H1 (cell line): Measurements from ENCODE around the gene LACTB. TPM values are rescaled to one million over a fixed set of nuclear protein-coding genes. Genes with fewer than 3 reads are reported as not detected.

ENCODE experiments used
- CHD1 ChIP-seq: IDR thresholded peaks from 2 replicates; pipeline ENCODE4 v1.6.1; 2012; ENCODE audit warnings: low read depth, low read length, improper control_type of control experiment
- CHD7 ChIP-seq: fragments of 300-600 bp; sonication (generic); IDR thresholded peaks from 2 replicates; pipeline ENCODE4 v1.7.1; 2012; ENCODE audit warnings: low read length, moderate library complexity, mild to moderate bottlenecking, inconsistent platforms; ENCODE audit not compliant: insufficient replicate concordance
- RAD21 ChIP-seq, 2 experiments: IDR thresholded peaks in 1 of 2; conservative IDR thresholded peaks in 1 of 2; 2 replicates each; pipeline ENCODE4 v1.6.1; 2011; ENCODE audit warnings: low read depth in 2 of 2, low read length in 2 of 2, improper control_type of control experiment in 1 of 2, inconsistent platforms in 1 of 2, mild to moderate bottlenecking in 1 of 2, moderate library complexity in 1 of 2
- SIX5 ChIP-seq: IDR thresholded peaks from 2 replicates; pipeline ENCODE4 v1.6.1; 2011; ENCODE audit warnings: mild to moderate bottlenecking, low read depth, low read length
- TAF1 ChIP-seq: IDR thresholded peaks from 2 replicates; pipeline ENCODE4 v1.6.1; 2011; ENCODE audit warnings: mild to moderate bottlenecking, low read depth, low read length
- polyA plus RNA-seq, 7 experiments: library from polyadenylated mRNA; depleted of rRNA in 3 of 7; stranded (reverse) in 5 of 7; unstranded in 2 of 7; fragments of >200 nt in 5 of 7; fragments of 200-250 nt in 2 of 7; gene quantifications; 1 replicate in 5 of 7; 2 replicates in 1 of 7; 4 replicates in 1 of 7; pipeline versions ENCODE4 v1.2.1 to v1.2.3, GENCODE V29; 2011 to 2013; ENCODE audit warnings: missing spikeins in 2 of 7, mixed read lengths in 2 of 7
- total RNA-seq: library from RNA; stranded (reverse); fragmentation: NEBNext Ultra II Directional; extraction: Animal tissue kit (Norgen Biotek cat#: 25700); gene quantifications from 2 replicates; pipeline ENCODE4 v1.2.1, GENCODE V29; 2021

Gene LACTB
- total and polyA plus RNA-seq, 2 of the 8 experiments (the other 6 are each of a cell fraction or from before 2014, with no cell fraction given): 5.8 to 14.9 TPM

GRCh38 chr15:63178034-63178433 is 56.4 kb downstream of the LACTB start (continued):
- no peak for TF ChIP-seq CHD7
- no peak for TF ChIP-seq TAF1
- no peak for TF ChIP-seq CHD1
- no peak for TF ChIP-seq SIX5
- TF ChIP-seq RAD21 (IDR thresholded peaks at IDR 0.05 in 1 of 2, conservative IDR thresholded peaks at IDR 0.05 in 1 of 2; ENCODE audit: low read depth in 2 of 2, low read length in 2 of 2): no peak
